Activated CD4-positive, alpha-beta T cell treated with anti-CD3 and anti-CD28 coated beads for 1 hour (primary cell): ENCODE data around the gene PPP2R1A.
"Not testable (repeated sequence)": the region's sequence is repeated elsewhere in the genome, so short reads cannot be mapped to it uniquely, and the experiment has no call there.

Experiments used
- DNase-seq: peaks from one replicate; pipeline ENCODE4 v3.0.0-alpha.2; 2020

The PPP2R1A gene

GRCh38 chr19:52200755-52201391 lies 11.0 kb downstream of the PPP2R1A start:
- DNase-seq, result not testable (repeated sequence)

DNA sequence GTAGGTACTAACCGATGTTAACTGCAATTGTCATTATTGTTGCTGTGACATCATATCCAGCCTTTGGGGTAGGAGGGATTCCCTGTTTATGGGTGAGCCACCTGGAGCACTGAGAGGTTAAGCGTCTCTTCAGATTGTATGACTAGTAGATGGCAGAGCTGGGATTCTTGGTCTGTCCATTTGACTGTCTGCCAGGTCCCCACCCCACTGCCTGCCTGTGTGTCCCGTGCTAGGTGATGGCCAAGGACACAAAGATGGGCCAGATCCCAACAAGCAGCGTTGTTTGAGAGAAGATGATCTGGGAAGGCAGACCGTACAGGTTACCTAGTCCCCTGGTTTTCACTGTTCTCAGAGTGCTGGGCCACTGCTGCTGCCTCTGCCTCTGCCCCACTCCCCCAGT lies 16.6 kb downstream of the PPP2R1A start:
- no peak for DNase-seq

DNA sequence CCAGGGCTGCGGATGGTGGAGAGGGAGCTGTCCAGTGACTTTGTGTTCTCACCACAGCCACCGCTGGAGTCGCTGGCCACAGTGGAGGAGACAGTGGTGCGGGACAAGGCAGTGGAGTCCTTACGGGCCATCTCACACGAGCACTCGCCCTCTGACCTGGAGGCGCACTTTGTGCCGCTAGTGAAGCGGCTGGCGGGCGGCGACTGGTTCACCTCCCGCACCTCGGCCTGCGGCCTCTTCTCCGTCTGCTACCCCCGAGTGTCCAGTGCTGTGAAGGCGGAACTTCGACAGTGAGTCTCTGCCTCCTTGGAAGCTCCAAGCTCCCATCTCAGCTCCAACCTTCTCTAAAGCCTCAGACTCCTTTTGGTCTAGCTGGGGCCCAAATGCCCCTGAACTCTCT lies 21.4 kb downstream of the PPP2R1A start:
- DNase-seq, result no peak

GRCh38 chr19:52211926-52212571 lies 22.2 kb downstream of the PPP2R1A start:
- DNase-seq, result no peak

DNA sequence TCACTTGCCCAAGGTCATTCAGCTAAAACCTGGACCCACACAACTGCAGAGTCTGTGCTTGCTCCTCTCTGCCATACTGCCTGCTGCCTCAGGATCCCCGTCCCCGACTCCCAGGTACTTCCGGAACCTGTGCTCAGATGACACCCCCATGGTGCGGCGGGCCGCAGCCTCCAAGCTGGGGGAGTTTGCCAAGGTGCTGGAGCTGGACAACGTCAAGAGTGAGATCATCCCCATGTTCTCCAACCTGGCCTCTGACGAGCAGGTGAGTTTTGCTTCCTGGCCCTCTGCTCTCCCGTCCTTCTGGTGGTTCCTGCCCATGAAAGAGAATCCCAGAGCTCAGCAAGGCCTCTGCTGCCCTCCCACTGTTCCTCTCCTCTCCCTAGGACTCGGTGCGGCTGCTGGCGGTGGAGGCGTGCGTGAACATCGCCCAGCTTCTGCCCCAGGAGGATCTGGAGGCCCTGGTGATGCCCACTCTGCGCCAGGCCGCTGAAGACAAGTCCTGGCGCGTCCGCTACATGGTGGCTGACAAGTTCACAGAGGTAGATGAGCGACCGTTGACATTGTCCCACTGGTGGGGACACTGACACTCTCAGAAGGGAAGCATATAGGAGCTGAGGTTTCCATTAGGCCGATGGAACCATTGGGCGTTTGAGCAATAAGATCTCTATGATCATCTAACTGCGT lies 22.9 kb downstream of the PPP2R1A start:
- DNase-seq, result no peak

- DNase-seq, result no peak
Observed at GRCh38 chr19:52214241-52214640, 24.4 kb downstream of the PPP2R1A start.

GRCh38 chr19:52216401-52216800 lies 26.5 kb downstream of the PPP2R1A start:
- no peak for DNase-seq

DNA sequence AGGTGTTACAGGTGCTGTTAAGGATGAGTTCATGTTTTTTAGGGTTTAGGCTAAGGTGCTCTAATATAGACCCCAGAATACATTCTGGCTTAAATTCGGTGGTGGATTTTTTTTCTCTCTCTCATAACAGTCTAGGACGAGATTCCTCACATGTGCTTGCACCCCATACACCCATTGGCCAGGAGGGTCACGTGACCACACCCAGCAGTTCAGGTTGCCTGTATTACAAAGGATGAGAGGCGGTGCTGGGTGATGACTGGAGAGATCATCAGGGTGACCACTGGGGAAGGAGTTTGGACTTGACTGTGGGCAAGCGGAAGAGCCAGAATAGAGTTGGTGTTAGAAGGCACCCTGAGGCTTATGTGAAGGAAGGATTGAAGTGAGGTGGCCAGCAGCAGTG lies 27.7 kb downstream of the PPP2R1A start:
- no peak for DNase-seq

- no peak for DNase-seq
Observed at GRCh38 chr19:52219611-52220010, 29.8 kb downstream of the PPP2R1A start.

GRCh38 chr19:52221031-52221430 lies 31.2 kb downstream of the PPP2R1A start:
- no peak for DNase-seq

GRCh38 chr19:52221831-52222375 lies 32.1 kb downstream of the PPP2R1A start:
- no peak for DNase-seq

GRCh38 chr19:52224211-52224610 lies 34.4 kb downstream of the PPP2R1A start:
- no peak for DNase-seq

DNA sequence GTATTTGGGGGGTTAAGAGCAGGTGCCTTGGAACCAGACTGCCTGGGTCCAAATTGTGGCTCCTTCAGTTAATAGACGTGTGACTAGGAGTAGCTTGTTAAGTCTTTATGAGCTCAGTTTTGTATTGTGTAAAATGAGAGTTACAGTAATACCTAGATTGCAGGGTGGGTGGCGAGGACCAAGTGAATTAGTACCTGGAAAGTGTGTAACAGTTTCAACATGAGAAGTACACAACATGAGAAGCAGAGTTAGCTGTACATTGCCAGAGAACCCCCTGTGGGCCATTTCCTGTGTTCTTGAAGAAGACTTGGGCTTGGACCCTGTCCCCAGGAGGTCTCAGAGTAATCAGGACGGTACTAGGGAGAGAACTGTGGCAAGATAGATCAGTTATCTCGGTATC lies 36.8 kb downstream of the PPP2R1A start:
- DNase-seq, result no peak

GRCh38 chr19:52227196-52227940 lies 37.5 kb downstream of the PPP2R1A start:
- DNase-seq, result no peak

GRCh38 chr19:52227980-52228379 lies 38.1 kb downstream of the PPP2R1A start:
- no peak for DNase-seq

- no peak for DNase-seq
Observed at GRCh38 chr19:52229524-52229923, 39.7 kb downstream of the PPP2R1A start.

DNA sequence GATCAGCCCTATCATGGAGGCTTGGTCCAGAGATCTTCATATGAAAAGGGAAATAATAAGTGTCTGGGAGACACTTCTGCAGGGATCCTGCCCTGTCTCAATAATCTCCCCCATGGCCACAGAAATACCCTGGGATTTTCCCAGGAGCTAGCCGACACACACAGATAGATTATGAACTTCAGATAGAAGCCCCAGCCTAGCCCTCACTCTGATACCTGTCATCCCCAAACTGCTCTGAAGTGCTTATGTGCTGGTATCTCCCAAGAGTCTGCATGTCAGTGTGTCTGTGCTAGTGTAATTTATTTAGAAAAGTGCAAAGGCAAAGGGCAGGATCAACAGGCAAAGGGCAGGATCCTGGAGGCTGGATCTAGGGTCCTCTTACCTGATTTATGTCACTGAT lies 40.8 kb downstream of the PPP2R1A start:
- no peak for DNase-seq

- no peak for DNase-seq
Observed at GRCh38 chr19:52231154-52231910, 41.5 kb downstream of the PPP2R1A start.

- no peak for DNase-seq
Observed at GRCh38 chr19:52234406-52234805, 44.6 kb downstream of the PPP2R1A start.

DNA sequence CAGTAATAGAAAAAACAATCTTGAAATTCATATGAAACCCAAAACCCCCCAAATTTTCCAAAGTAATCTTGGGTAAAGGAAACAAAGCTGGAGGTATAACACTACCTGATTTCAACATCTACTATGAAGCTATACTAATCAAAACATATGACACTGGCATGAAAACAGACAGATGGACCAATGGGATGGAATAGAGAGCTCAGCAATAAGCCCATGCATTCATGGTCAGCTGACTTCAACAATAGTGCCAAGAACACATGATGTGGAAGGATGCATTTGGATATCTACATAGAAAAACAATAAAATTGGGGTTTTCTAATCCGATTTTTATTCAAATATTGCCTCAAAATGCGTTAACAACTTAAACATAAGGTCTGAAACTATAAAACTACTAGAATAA lies 47.3 kb downstream of the PPP2R1A start:
- DNase-seq, result no peak

DNA sequence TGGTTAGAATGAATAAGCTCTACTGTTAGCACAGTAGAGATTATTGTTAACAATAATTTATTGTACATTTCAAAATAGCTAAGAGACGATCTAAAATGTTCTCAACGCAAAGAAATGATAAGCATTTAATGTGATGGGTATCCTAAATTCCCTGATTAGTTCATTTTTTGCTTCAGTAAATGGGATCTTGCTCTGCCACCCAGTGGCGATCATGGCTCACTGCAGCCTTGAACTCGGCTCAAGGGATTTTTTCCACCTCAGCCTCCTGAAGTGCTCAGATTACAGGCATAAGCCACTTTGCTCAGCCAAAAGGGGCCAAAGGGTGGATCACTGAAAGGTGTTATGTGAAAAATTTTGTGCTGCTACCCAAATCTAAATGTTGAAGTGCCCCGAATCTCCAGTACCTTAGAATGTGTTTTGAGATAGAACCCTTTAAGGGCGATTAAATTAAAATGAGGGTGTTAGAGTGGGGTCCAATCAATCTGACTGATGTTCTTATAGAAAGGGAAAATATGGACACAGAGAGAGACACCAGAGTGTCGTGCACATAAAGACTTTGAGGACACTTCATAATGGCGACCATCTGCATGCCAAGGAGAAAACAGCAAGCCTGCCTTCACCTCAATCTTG lies 48.0 kb downstream of the PPP2R1A start:
- peak; percentile 44 for DNase-seq

DNA sequence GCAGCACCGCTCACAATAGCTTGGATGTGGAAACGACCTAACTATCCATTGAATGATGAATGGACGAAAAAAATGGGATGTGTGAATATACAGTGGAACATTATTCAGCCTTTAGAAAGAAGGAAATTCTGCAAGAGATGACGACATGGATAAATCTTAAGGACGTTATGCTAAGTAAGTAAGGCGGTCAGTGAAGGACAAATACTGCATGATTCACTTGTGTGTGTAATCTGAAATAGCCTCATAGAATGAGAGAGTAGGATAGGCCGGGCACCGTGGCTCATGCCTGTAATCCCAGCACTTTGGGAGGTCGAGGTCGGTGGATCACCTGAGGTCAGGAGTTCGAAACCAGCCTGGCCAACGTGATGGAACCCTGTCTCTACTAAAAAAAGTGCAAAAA lies 54.2 kb downstream of the PPP2R1A start:
- no peak for DNase-seq
